GM12875 (cell line): Measurements from ENCODE around the gene HLA-DRB1.

Source experiments
- H3K4me3 ChIP-seq: one replicate; pipeline ENCODE4 v1.5.1; 2011; ENCODE audit warnings: low read depth, low read length, control low read depth
- CTCF ChIP-seq: IDR thresholded peaks from 2 replicates; pipeline ENCODE4 v1.5.1; 2011; ENCODE audit warnings: low read depth, mild to moderate bottlenecking, control low read depth, inconsistent platforms, low read length, moderate library complexity, borderline replicate concordance; ENCODE audit not compliant: insufficient read depth

HLA-DRB1 gene

GRCh38 chr6:32576250-32576649, 13.4 kb downstream of the HLA-DRB1 start:
- TF ChIP-seq CTCF = no peak
- no peak overlapping the region for H3K4me3 ChIP-seq

- H3K4me3 ChIP-seq = no peak overlapping the region
- TF ChIP-seq CTCF = no peak
Measured at GRCh38 chr6:32570363-32570905, 19.2 kb downstream of the HLA-DRB1 start.

GRCh38 chr6:32568561-32568960, 21.1 kb downstream of the HLA-DRB1 start:
- TF ChIP-seq CTCF = no peak
- H3K4me3 ChIP-seq = no peak overlapping the region

- H3K4me3 ChIP-seq = no peak overlapping the region
- no peak for TF ChIP-seq CTCF
Measured at GRCh38 chr6:32566957-32567356, 22.7 kb downstream of the HLA-DRB1 start.

GRCh38 chr6:32565511-32565910, 24.1 kb downstream of the HLA-DRB1 start:
- no peak for TF ChIP-seq CTCF
- no peak overlapping the region for H3K4me3 ChIP-seq

GRCh38 chr6:32562940-32563339, 26.7 kb downstream of the HLA-DRB1 start:
- H3K4me3 ChIP-seq = no peak overlapping the region
- TF ChIP-seq CTCF = no peak

- no peak for TF ChIP-seq CTCF
- no peak overlapping the region for H3K4me3 ChIP-seq
Measured at GRCh38 chr6:32559747-32560146, 29.9 kb downstream of the HLA-DRB1 start.
